Astrocyte (in vitro differentiated cells and primary cell): ENCODE results near the gene MYO9A.

Experiments
- CTCF ChIP-seq: IDR thresholded peaks from 2 replicates; pipeline ENCODE4 v1.5.1; 2011; ENCODE audit warnings: low read depth, mild to moderate bottlenecking, inconsistent platforms, low read length, moderate library complexity; ENCODE audit not compliant: insufficient read depth
- EZH2 ChIP-seq: IDR thresholded peaks from 2 replicates; pipeline ENCODE4 v1.6.1; 2012; ENCODE audit warnings: mild to moderate bottlenecking, low read length, inconsistent platforms; ENCODE audit not compliant: insufficient read depth

DNA sequence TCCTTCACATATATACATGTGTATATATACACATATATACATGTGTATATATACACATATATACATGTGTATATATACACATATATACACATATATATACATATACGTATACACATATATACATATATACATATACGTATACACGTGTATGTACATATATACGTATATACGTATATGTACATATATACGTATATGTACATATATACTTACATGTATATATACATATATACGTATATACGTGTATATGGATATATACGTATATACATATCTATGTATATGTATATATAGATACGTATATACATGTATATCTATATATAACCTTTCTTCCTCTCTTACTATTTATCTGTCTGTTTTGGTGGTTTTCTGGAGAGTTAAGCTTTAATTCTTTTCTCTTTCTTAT is 192.8 kb downstream of the MYO9A start:
- TF ChIP-seq CTCF (no peak), EZH2 (no peak)
